GM23338 (cell line): ENCODE measurements around the gene CPXM1. TPM values are rescaled to one million over a fixed set of nuclear protein-coding genes. Genes with fewer than 3 reads are reported as not detected.

Experiments
- ATAC-seq: fragments of 200-7000 bp; cut with Tn5 transposase; 3 replicates; pipeline ENCODE4 v1.9.1; 2020
- DNase-seq: peaks from one replicate; pipeline ENCODE4 v3.0.0-alpha.2; 2015; ENCODE audit warnings: low spot score
- H2AFZ ChIP-seq: fragments of 200-600 bp; sonication (generic); 2 replicates; pipeline ENCODE4 v1.8.0; 2016; ENCODE audit warnings: antibody characterized with exemption, mild to moderate bottlenecking, moderate library complexity
- H3F3A ChIP-seq: fragments of 200-600 bp; sonication (generic); replicated peaks from 2 replicates; pipeline ENCODE4 v1.8.0; 2017; ENCODE audit warnings: antibody characterized with exemption, mixed run types, low read depth
- H3K27ac ChIP-seq: fragments of 200-600 bp; sonication (generic); 2 replicates; pipeline ENCODE4 v1.6.1; 2016; ENCODE audit warnings: low read depth
- H3K27me3 ChIP-seq: fragments of 200-600 bp; sonication (generic); 2 replicates; pipeline ENCODE4 v1.8.0; 2016; ENCODE audit warnings: mild to moderate bottlenecking, mixed run types, moderate library complexity; ENCODE audit not compliant: insufficient read depth
- H3K36me3 ChIP-seq: fragments of 200-600 bp; sonication (generic); 2 replicates; pipeline ENCODE4 v1.8.0; 2016; ENCODE audit warnings: mild to moderate bottlenecking; ENCODE audit not compliant: insufficient read depth
- H3K4me1 ChIP-seq: fragments of 200-600 bp; sonication (generic); 2 replicates; pipeline ENCODE4 v1.8.0; 2016; ENCODE audit warnings: mild to moderate bottlenecking, moderate library complexity; ENCODE audit not compliant: insufficient read depth
- H3K4me2 ChIP-seq: fragments of 200-600 bp; sonication (generic); 2 replicates; pipeline ENCODE4 v1.7.1; 2017; ENCODE audit warnings: mixed run types
- H3K4me3 ChIP-seq: fragments of 200-600 bp; sonication (generic); 2 replicates; pipeline ENCODE4 v1.6.1; 2016; ENCODE audit warnings: mixed run types
- H3K79me2 ChIP-seq: fragments of 200-600 bp; sonication (generic); replicated peaks from 2 replicates; pipeline ENCODE4 v1.8.0; 2017; ENCODE audit warnings: mild to moderate bottlenecking; ENCODE audit not compliant: insufficient read depth
- H3K9me2 ChIP-seq: fragments of 200-600 bp; sonication (generic); 2 replicates; pipeline ENCODE4 v1.8.0; 2017; ENCODE audit not compliant: insufficient read depth
- H4K20me1 ChIP-seq: fragments of 200-600 bp; sonication (generic); replicated peaks from 2 replicates; pipeline ENCODE4 v1.8.0; 2017; ENCODE audit warnings: mild to moderate bottlenecking; ENCODE audit not compliant: insufficient read depth
- H3K27ac Mint-ChIP-seq: 2 replicates; pipeline ENCODE4 v1.8.0; 2020; ENCODE audit warnings: inconsistent platforms, mild to moderate bottlenecking, moderate library complexity, mixed read lengths
- H3K27me3 Mint-ChIP-seq: 3 replicates; pipeline ENCODE4 v1.8.0; 2022; ENCODE audit warnings: low read depth, mild to moderate bottlenecking, moderate library complexity, mixed read lengths, inconsistent platforms; ENCODE audit not compliant: insufficient read depth, poor library complexity
- H3K36me3 Mint-ChIP-seq: 3 replicates; pipeline ENCODE4 v1.8.0; 2021; ENCODE audit warnings: low read depth, mild to moderate bottlenecking, inconsistent platforms, moderate library complexity, mixed read lengths
- H3K4me1 Mint-ChIP-seq: 3 replicates; pipeline ENCODE4 v1.8.0; 2020; ENCODE audit warnings: mild to moderate bottlenecking, inconsistent platforms, mixed read lengths
- H3K4me3 Mint-ChIP-seq: 3 replicates; pipeline ENCODE4 v1.8.0; 2021; ENCODE audit warnings: moderate library complexity, mild to moderate bottlenecking, inconsistent platforms, mixed read lengths
- H3K9me3 Mint-ChIP-seq: 3 replicates; pipeline ENCODE4 v1.8.0; 2020; ENCODE audit warnings: moderate library complexity, mild to moderate bottlenecking, inconsistent platforms, mixed read lengths
- JUNB ChIP-seq: IDR thresholded peaks from one replicate; pipeline ENCODE4 v1.6.1; 2016; ENCODE audit warnings: antibody characterized with exemption; ENCODE audit not compliant: unreplicated experiment
- NANOG ChIP-seq: IDR thresholded peaks from 2 replicates; pipeline ENCODE4 v1.6.1; 2016; ENCODE audit warnings: antibody characterized with exemption, borderline replicate concordance
- POLR2AphosphoS5 ChIP-seq: IDR thresholded peaks from 2 replicates; pipeline ENCODE4 v1.6.1; 2016; ENCODE audit warnings: antibody characterized with exemption, low read depth
- REST ChIP-seq: IDR thresholded peaks from one replicate; pipeline ENCODE4 v1.6.1; 2018; ENCODE audit warnings: antibody characterized with exemption; ENCODE audit not compliant: unreplicated experiment
- STAT1 ChIP-seq: IDR thresholded peaks from one replicate; pipeline ENCODE4 v1.6.1; 2016; ENCODE audit warnings: antibody characterized with exemption; ENCODE audit not compliant: unreplicated experiment
- ZNF114 ChIP-seq: fragments of 250-450 bp; sonication (Bioruptor Pico); IDR thresholded peaks from 2 replicates; pipeline ENCODE4 v1.5.0; 2020; ENCODE audit warnings: mild to moderate bottlenecking, moderate library complexity
- ZNF462 ChIP-seq: fragments of 250-450 bp; sonication (Bioruptor Pico); IDR thresholded peaks from 2 replicates; pipeline ENCODE4 v1.5.0; 2020; ENCODE audit warnings: mild to moderate bottlenecking, moderate library complexity
- polyA plus RNA-seq: library from polyadenylated mRNA; unstranded; fragments of >200 nt; fragmentation: Nextera tagmentation; extraction: Ambion mirVana; gene quantifications from 2 replicates; pipeline ENCODE4 v1.2.1, GENCODE V29; 2016
- total RNA-seq: library from RNA; depleted of rRNA; stranded (reverse); fragments of >200 nt; shearing (Covaris generic); gene quantifications from 2 replicates; pipeline ENCODE4 v1.2.3, GENCODE V29; 2014
- TF ChIP-seq, protein P1 (sequence below): IDR thresholded peaks from 2 replicates; pipeline ENCODE4 v1.6.1; 2016; ENCODE audit warnings: antibody characterized with exemption
- TF ChIP-seq, protein P2 (sequence below), 2 experiments: fragments of 200-600 bp in 1 of 2; sonication (generic) in 1 of 2; conservative IDR thresholded peaks; 2 replicates each; pipeline versions ENCODE4 v1.5.1 to v1.6.1; 2016 to 2017; ENCODE audit warnings: antibody characterized with exemption in 2 of 2, low read depth in 2 of 2, mild to moderate bottlenecking in 2 of 2, moderate library complexity in 1 of 2

The CPXM1 gene
- total and polyA plus RNA-seq, 2 experiments from 2014 or later = 17.0 to 29.3 TPM

DNA sequence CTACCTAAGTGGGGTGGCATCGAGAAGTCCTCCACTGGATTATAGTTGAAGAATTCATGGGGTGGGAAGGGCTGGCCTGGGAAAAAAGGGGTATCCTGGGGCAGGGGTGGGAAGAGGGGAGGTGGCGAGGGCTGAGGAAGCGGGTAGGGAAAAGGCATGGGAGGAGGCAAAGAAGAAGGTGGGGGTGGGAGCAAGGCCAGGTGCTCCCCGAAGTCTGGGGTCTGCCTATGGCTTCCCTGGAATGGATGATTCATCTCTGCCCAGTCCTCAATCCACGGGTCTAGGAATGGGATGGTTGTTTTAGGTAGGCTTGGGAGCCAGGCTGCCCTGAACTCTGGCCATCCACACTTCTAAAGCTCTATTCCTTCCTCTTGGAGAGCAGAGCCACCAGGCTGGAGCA is 35.6 kb upstream of the CPXM1 start (continued):
- no peak for TF ChIP-seq ZNF462 (CRISPR knock-in tag)

- Mint-ChIP-seq H3K36me3 (peaks cover 4% of the 10 kb centered on the region), H3K4me3 (no peak overlapping the region), H3K27ac (no peak overlapping the region), H3K9me3 (peaks cover 5% of the 10 kb centered on the region; the same call in 2 of the 3 replicates), H3K27me3 (peaks cover 19% of the 10 kb centered on the region), H3K4me1 (peaks cover 2% of the 10 kb centered on the region; the same call in 2 of the 3 replicates)
- peaks cover 14% of the 10 kb centered on the region for H3K27me3 ChIP-seq
- no peak overlapping the region for H3K4me2 ChIP-seq
- H3K4me3 ChIP-seq = no peak overlapping the region
- H2AFZ ChIP-seq = no peak overlapping the region
- DNase-seq = no peak
- no peaks in the 10 kb centered on the region for H4K20me1 ChIP-seq
- H3K27ac ChIP-seq = no peak overlapping the region
- no peaks in the 10 kb centered on the region for H3F3A ChIP-seq
- H3K79me2 ChIP-seq = no peaks in the 10 kb centered on the region
- no peaks in the 10 kb centered on the region for H3K4me1 ChIP-seq
- H3K9me2 ChIP-seq = no peaks in the 10 kb centered on the region
- no peaks in the 10 kb centered on the region for H3K36me3 ChIP-seq
- no peak for ATAC-seq
- TF ChIP-seq JUNB (no peak), ZNF114 (CRISPR knock-in tag) (no peak), NANOG (no peak), POLR2AphosphoS5 (no peak), REST (no peak), STAT1 (no peak)
- TF ChIP-seq, protein P1, sequence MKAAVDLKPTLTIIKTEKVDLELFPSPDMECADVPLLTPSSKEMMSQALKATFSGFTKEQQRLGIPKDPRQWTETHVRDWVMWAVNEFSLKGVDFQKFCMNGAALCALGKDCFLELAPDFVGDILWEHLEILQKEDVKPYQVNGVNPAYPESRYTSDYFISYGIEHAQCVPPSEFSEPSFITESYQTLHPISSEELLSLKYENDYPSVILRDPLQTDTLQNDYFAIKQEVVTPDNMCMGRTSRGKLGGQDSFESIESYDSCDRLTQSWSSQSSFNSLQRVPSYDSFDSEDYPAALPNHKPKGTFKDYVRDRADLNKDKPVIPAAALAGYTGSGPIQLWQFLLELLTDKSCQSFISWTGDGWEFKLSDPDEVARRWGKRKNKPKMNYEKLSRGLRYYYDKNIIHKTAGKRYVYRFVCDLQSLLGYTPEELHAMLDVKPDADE = no peak
- TF ChIP-seq, protein P2, sequence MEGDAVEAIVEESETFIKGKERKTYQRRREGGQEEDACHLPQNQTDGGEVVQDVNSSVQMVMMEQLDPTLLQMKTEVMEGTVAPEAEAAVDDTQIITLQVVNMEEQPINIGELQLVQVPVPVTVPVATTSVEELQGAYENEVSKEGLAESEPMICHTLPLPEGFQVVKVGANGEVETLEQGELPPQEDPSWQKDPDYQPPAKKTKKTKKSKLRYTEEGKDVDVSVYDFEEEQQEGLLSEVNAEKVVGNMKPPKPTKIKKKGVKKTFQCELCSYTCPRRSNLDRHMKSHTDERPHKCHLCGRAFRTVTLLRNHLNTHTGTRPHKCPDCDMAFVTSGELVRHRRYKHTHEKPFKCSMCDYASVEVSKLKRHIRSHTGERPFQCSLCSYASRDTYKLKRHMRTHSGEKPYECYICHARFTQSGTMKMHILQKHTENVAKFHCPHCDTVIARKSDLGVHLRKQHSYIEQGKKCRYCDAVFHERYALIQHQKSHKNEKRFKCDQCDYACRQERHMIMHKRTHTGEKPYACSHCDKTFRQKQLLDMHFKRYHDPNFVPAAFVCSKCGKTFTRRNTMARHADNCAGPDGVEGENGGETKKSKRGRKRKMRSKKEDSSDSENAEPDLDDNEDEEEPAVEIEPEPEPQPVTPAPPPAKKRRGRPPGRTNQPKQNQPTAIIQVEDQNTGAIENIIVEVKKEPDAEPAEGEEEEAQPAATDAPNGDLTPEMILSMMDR (conservative IDR thresholded peaks at IDR 0.05; ENCODE audit: low read depth in 2 of 2) = no peak
These were observed 34.9 kb upstream of the CPXM1 start for GRCh38 chr20:2835331-2835796.
